Measurements from ENCODE around the gene TGFB3. TPM values are rescaled to one million over a fixed set of nuclear protein-coding genes. Genes with fewer than 3 reads are reported as not detected.

TGFB3 gene
- total RNA-seq, 1 donor from 2014 or later: 20.7 TPM

GRCh38 chr14:75990297-75990696, 8.5 kb upstream of the TGFB3 start:
- DNase-seq (no peak), ATAC-seq (ENCODE audit: poor library complexity) (no peak)
- intact Hi-C loops (cut with DNase I): no loop called here

- ATAC-seq (ENCODE audit: poor library complexity): no peak
- intact Hi-C loops (cut with DNase I): no loop called here
- DNase-seq: no peak
These were observed 7.3 kb upstream of the TGFB3 start for GRCh38 chr14:75989134-75989533.

GRCh38 chr14:75987201-75987970, 5.6 kb upstream of the TGFB3 start:
- ATAC-seq (ENCODE audit: poor library complexity) (no peak), DNase-seq (no peak)
- intact Hi-C loops (cut with DNase I): no loop called here

DNA sequence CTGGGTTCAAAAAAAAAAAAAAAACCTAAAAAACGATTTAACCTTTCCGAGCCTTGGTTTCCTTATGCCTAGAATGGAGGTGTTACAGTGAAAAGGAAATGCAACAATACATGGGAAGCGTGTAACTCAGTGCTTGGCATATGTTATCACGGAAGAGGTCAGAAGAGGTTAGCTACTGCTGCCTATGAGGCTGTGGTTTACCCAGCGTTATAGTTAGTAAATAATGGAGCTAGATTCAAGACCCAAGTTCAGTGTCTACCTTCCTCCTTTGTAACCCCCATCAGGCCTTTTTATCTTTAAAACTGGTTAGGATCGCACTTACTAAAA, 4.6 kb upstream of the TGFB3 start:
- DNase-seq: no peak
- no peak for ATAC-seq (ENCODE audit: poor library complexity)
- intact Hi-C loops (cut with DNase I): no loop called here

DNA sequence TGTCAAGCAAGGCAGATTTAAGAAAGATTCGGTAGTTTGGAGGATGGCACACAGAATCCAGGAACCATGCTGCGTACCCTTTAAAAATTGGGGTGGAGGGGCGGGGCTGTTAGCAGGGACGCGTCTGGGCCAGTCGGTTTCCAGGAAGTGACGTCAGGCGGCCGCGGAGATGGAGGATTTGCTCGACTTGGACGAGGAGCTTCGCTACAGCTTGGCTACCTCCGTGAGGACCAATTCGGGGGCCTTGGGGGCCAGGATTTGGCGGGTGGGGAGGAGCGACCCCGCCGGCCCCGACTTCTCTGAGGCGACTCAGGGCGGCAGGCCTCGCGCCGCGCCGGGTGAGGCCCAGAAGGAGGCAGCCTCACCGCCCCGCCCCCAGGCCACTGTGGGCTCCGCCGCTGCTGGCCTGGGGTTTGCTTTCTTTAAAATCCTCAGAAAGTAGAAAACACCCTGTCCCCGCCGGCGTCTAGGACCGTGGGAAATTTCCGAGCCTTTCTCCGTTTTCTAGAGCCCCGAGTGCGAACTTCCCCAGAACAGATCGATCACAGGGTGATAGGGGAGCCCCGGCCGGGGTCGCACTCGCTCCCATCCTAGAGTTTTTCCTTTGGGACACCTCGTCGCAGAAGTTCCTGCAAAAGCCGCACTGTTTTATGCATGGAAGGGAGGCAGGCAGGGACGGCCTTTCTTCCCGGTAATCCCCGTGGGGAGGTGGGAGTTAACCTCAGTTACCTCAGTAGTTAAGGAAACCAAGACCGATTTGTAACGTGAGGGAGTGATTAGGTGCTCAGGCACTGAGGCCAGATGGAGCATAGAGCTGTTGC, 4.0 kb upstream of the TGFB3 start, which contains the start of gene IFT43:
IFT43 (plus strand) TSS at position 146 of the 821 bp plus-strand sequence; CDS start at position 170, 24 bp downstream.
- intact Hi-C loops (cut with DNase I): loop anchor here (2.0 kb wide), 1 partner anchor 277 kb away; no protein-coding TSS in a partner anchor
- peak; percentile 67 for ATAC-seq (ENCODE audit: poor library complexity)
- peak; percentile 97 for DNase-seq

DNA sequence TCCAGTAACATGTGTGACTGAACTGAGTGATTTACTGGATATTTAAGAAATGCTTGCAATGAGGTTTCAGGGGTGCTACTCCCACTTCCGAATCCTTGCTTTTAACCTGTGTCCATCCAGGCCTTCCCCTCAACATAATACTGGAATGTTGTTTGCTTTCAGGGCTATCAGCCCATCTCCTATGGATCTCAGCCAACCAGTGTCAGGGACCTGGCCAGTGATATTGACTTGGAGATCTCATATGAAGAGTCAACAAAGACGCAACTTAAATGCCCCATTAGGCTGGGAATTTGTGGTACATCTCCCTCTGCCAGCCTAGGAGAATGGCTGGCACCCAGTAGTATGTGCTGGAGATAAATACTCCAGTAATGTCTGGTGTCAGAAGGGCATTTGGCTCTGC, 2.9 kb upstream of the TGFB3 start:
- intact Hi-C loops (cut with DNase I): loop anchor here (2.0 to 5.0 kb wide), 2 partner anchors 77 to 276 kb away; no protein-coding TSS in a partner anchor
- DNase-seq: no peak
- no peak for ATAC-seq (ENCODE audit: poor library complexity)

DNA sequence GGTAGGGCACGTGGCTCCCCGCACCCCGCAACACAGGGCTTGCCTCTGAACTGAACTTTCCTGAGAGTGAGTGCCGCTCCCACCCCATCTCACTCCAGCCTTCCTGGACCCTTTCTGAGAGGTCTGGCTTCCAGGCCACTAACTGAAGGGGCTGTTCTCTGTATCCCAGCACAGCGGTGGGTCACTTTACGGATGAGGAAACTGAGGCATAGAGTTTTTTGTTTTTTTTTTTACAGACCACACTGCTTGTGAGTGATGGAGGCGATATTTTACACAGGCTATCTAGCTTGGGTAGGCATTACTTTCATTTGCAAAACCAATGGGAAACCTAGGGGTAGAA, 1.2 kb upstream of the TGFB3 start:
- DNase-seq: no peak
- no peak for ATAC-seq (ENCODE audit: poor library complexity)
- intact Hi-C loops (cut with DNase I): loop anchor here (5.0 kb wide), 1 partner anchor 76 kb away; no protein-coding TSS in a partner anchor

DNA sequence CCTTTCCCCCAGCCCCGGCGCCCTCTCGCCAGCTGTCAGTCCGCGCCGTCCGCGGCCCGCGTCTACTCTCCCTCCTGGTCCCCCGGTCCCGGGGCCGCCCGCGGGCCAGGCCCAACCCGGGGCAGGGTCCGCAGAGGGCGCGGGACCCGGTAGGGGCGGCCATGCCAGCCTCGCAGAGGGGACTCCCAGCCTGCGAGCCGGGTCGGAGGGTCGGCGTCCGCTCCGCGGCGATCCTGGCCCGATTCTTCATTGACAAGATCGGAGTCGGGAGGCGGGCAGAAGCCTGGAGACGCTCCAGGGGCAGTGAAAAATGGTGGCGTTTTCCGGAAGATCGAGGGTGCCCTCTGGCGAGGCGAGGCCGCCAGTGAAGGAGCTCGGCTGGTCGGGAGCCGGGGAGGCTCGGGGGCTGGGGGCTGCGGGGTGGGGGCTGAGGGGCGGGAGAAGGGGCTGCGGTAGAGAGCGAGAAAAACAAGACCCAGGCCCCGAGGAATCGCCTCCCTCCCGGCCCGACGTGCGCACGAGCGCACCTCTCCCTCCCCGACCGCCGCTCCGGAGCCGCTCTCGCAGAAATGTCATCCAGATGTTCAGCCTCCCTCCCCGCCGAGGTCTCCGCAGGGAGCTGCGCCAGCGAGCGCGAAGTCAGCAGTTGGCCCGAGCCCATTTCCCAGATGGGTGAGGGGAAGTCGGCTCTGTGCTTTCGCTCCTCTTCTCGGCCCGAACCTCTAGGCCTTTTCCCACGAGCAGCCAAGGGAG, 647 bp upstream of the TGFB3 start:
- ATAC-seq (ENCODE audit: poor library complexity) (peak; percentile 81), DNase-seq (peak; percentile 90)
- intact Hi-C loops (cut with DNase I): loop anchor here (5.0 kb wide), 1 partner anchor 75 kb away; no protein-coding TSS in a partner anchor

GRCh38 chr14:75980856-75981255, 939 bp downstream of the TGFB3 start:
- intact Hi-C loops (cut with DNase I): loop anchor here (5.0 kb wide), 1 partner anchor 74 kb away; no protein-coding TSS in a partner anchor
- DNase-seq (no peak), ATAC-seq (ENCODE audit: poor library complexity) (no peak)

DNA sequence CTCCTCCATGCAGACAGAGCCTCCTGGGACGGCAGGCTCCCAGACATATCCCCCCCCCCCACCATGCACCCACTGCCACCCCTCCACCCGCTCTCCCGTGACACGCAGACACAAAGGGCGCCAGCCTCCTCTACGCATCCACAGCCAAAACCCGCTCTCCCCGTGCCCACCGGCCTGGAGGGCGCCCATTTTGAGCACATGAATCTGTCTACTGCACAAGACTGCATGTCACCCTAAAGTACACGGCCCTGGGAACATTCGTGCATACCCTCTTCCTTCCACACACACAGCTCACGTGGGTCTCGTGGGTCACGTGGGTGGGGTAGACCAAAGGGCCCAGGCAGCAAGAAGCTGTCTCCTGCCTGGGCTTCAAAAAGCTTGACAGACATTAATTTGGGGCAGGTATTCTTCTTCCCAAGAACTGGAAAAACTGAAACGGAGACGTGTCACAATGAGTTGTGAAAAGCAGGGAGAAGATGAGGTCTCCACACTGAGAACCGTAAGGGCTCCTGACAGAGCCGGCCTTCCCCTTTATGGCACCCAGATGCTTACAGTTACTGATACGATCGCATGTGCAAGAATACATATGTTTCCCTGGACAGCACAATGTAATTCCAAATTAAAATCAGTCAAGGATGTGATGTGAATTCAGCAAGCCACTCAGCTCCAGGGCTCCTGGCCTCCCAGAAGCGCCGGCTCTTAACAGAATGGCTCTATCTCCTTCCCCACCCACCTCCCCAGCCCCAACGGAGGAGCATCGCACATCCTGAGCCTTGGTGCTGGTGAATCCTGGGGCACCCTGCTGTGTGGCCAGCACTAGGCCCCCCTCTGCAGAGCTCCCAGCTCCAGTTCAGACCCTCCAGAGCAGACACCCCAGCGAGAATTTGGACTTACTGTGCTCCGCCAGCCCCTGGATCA, 1.9 kb downstream of the TGFB3 start:
- ATAC-seq (ENCODE audit: poor library complexity): no peak
- intact Hi-C loops (cut with DNase I): loop anchor here (2.0 to 5.0 kb wide), 2 partner anchors 73 to 185 kb away; no protein-coding TSS in a partner anchor
- DNase-seq: peak; percentile 60

DNA sequence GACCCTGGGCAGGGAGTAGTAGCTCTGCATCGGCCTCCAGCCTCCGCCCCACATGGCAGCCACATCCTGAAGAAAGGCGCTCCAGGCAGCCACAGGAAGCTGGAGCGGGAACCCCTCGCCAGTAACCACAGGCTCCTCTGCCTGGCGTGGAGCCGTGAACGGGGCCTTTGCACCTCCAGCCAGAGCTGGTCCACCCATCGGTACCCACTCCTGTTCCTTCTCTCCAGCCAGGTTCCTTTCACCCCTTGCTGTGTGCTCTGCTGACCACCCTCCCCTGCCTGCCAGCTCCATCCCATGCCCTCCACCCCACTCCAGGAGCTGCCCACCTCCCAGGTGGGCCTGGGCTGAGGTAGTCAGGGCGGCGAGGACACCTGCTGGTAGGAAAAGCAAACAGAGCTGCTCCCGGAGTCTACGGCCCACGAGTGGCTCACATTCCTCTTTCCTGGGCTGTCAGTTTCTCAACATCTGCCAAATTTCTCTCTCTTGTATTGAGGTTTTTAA, 2.7 kb downstream of the TGFB3 start:
- DNase-seq: no peak
- intact Hi-C loops (cut with DNase I): loop anchor here (2.0 kb wide), 1 partner anchor 184 kb away; no protein-coding TSS in a partner anchor
- ATAC-seq (ENCODE audit: poor library complexity): no peak

DNA sequence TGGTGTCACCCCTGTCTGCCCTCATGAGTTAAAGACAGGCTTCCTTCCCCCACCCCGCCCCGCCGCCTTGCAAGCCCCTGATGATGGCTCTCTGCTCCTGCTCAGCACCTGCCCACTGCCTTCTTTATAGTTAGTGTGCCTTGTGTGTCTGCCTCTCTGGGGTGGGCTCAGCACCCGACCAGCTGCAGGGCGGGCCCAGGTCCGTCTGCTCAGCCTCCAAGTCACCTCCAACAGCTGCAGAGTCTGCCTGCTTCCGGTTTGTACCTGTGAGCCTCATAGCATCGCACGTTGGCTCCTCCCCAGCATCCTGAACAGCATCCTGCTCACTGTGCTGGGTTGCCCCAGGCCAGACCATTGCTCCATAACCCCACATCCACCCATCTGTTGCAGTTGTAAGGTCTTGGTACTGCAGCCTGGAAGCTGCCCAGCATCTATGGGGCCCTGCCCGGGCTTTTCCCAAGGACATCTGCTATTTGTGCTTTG, 3.5 kb downstream of the TGFB3 start:
- no peak for DNase-seq
- no peak for ATAC-seq (ENCODE audit: poor library complexity)
- intact Hi-C loops (cut with DNase I): loop anchor here (2.0 kb wide), 1 partner anchor 183 kb away; no protein-coding TSS in a partner anchor

DNA sequence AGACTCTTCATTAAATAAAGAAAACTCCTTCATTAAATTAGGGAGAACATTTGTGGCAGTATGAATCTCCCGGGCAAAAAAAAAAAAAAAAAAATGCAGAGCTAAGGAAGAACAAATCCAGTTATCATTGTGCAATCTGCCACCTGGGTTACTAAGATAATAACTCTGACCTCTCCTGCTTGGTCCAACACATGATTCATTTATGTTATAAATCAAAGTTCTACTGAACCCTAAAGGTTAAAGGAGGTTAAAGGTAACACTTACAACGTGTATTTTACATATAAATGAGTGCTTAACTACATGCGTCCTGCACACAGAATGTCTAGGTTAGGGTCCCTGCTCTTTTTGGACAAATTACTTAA, 4.2 kb downstream of the TGFB3 start:
- DNase-seq (no peak), ATAC-seq (ENCODE audit: poor library complexity) (no peak)
- intact Hi-C loops (cut with DNase I): no loop called here

DNA sequence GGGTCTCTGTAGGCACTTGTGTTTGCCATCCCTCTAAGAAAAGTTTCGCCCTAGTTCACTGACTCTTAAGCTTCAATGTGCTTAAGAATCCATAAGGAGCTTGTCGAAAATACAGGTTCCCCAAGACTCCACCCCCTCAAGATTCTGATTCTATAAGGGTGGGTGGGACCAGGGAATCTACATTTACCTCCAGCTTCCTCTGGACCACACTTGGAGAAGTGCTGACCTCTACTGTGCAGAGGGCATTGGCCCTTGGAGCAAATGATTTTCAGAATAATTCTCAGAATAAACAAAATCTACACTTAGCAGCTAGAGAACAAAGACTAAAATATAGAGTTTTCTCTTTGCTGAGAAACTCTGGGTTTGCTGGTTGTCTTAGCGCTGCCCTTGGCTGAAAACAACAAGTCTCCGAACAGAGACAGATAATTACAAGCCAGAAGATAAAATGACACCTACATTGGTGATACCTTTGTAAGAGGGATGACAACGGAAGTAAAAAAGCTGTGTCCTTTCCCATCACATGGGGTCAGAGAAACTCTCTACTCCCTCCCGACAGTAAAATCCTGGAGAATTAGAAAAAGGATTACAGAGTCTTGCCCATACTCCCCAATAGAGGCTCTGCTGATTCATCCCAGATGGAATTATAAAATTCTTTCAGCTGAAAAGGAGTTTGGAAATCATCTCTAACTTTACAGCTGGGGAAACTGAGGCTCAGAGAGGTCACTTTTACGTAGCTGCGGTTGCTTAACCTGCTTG, 4.8 kb downstream of the TGFB3 start:
- intact Hi-C loops (cut with DNase I): no loop called here
- no peak for ATAC-seq (ENCODE audit: poor library complexity)
- DNase-seq: no peak

- ATAC-seq (ENCODE audit: poor library complexity) (no peak), DNase-seq (no peak)
- intact Hi-C loops (cut with DNase I): no loop called here
These were observed 8.9 kb downstream of the TGFB3 start for GRCh38 chr14:75972801-75973421.

DNA sequence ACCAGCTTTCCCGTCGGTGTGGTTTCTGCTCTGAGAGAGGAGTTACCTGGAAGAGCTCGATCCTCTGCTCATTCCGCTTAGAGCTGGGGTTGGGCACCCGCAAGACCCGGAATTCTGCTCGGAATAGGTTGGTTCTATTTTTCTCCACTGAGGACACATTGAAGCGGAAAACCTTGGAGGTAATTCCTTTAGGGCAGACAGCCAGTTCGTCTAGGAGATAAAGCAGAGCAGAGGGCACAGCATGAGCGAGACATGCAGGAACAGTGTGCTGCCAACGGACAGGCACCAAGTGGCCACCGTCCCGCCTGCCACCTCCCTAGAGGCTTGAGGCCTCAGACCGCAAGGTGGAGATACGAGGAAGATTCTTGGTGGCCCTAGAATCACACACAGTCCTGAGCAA, 10.3 kb downstream of the TGFB3 start:
- DNase-seq: no peak
- intact Hi-C loops (cut with DNase I): no loop called here
- no peak for ATAC-seq (ENCODE audit: poor library complexity)

- ATAC-seq (ENCODE audit: poor library complexity) (no peak), DNase-seq (no peak)
- intact Hi-C loops (cut with DNase I): no loop called here
These were observed 10.8 kb downstream of the TGFB3 start for GRCh38 chr14:75970989-75971388.

Measured in Right ventricle myocardium superior (tissue), 1 donor.